GM13976 (cell line): ENCODE data around the gene MYRIP.

Experiments
- DNase-seq: peaks from one replicate; pipeline ENCODE4 v3.0.0; 2012; ENCODE audit warnings: low spot score
- CTCF ChIP-seq: IDR thresholded peaks from 2 replicates; pipeline ENCODE4 v1.5.1; 2012; ENCODE audit warnings: borderline replicate concordance, mild to moderate bottlenecking; ENCODE audit not compliant: insufficient read depth; ENCODE audit errors: extremely low read depth, missing control alignments, control extremely low read depth
- in situ Hi-C: fragments of 300-500 bp; cut with MboI; formaldehyde crosslinking; loops from one replicate; pipeline ENCODE4 v1.12.0; 2022; ENCODE audit warnings: low sequenced_read_pairs, mixed read lengths, inconsistent platforms; ENCODE audit not compliant: unreplicated experiment

MYRIP gene

GRCh38 chr3:39933986-39934693 lies 124.7 kb downstream of the MYRIP start:
- TF ChIP-seq CTCF: no peak
- in situ Hi-C loops: no loop called here
- DNase-seq: no peak

- in situ Hi-C loops: no loop called here
- TF ChIP-seq CTCF: no peak
- DNase-seq: no peak
These were observed 125.3 kb downstream of the MYRIP start for GRCh38 chr3:39934696-39935095.

GRCh38 chr3:39935261-39935660 lies 125.9 kb downstream of the MYRIP start:
- no peak for TF ChIP-seq CTCF
- in situ Hi-C loops: no loop called here
- no peak for DNase-seq

- DNase-seq: no peak
- no peak for TF ChIP-seq CTCF
- in situ Hi-C loops: no loop called here
These were observed 127.4 kb downstream of the MYRIP start for GRCh38 chr3:39936848-39937247.

- TF ChIP-seq CTCF: no peak
- DNase-seq: no peak
- in situ Hi-C loops: no loop called here
These were observed 127.9 kb downstream of the MYRIP start for GRCh38 chr3:39937315-39937714.

- DNase-seq: no peak
- in situ Hi-C loops: no loop called here
- TF ChIP-seq CTCF: no peak
These were observed 128.5 kb downstream of the MYRIP start for GRCh38 chr3:39937874-39938273.
